ENCODE data around the gene CORO7.
"Not testable (repeated sequence)": the region's sequence is repeated elsewhere in the genome, so short reads cannot be mapped to it uniquely, and the experiment has no call there.

The CORO7 gene

GRCh38 chr16:4399001-4399730, 17.2 kb downstream of the CORO7 start:
- no peak for DNase-seq

- DNase-seq = no peak
These were observed 21.2 kb downstream of the CORO7 start for GRCh38 chr16:4395055-4395726.

- not testable (repeated sequence) for DNase-seq
These were observed 22.5 kb downstream of the CORO7 start for GRCh38 chr16:4393850-4394249.

- no peak for DNase-seq
These were observed 23.2 kb downstream of the CORO7 start for GRCh38 chr16:4393240-4393600.

DNA sequence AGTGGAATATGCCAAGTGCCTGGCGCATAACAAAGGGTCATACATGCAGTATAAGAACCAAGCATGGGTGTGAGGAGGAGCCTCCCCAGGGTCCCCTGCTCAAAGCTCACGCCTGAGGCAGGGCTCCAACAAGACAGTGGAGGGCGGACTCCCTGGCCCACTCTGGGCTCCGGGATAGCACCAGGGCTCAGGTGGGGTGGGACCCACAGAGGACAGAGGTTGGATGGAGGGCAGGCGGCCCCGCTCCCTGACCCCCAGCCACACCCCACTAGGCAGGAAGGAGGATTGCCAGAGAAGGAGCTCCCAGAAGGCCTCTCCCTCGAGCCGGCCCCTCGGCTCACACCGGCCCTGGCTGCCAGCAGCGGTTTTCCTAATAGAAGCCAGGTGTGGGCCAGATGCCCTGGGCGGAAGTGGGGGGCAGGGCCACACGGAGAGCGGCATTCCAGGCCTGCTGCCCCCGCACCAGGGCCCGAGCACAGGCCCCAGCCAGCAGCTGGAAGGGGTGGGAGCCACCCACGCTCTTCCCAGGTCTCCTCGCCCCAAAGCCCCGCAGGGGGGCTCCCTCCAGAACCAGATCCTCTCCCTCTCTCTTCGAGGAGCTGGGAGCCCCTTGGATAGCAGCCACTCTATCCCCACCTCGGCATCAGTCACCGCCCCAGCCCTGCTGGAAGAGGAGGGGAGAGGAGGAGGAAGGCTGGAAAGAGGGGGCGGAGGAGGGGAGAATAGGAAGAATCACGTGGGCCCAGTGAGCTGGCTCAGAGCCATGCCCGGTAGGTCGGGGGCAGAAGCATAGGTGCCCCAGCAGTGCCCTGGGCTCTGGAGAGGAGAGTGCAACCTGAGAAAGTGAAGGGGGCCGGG, 23.8 kb downstream of the CORO7 start:
- DNase-seq = no peak

DNA sequence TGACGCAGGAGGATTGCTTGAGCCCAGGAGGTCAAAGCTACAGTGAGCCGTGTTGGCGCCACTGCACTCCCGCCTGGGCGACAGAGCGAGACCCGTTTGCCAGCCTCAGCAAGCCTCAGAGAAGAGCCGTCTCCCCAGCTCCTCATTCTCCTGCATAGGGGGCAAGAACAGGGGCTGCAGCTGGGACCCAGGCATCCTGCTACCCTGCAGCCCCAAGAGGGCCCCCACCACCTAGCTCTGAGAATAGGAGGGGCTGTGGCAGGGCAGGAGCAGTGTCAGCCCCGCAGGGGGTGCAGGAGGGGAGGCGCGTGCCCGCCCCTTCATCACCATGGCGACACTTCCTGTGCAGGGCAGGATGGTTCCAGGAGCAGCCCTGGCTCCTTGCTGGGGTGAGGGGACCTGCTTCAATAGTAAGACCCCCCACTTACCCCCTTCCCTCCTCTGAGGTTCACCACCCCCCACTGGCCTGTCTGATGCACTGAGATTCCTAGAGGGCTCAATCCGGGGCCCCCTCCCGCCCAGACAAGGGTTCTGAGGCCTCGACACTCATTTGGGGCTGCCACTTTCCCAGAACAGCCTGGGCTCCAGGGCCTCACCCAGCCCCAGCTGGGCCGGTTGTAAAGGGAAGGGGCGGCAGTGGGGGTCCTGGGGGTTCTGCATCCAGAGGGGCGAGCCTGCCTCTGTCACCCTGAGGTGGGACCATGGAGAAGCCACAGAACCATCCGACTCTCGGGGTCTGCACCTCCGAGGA, 24.6 kb downstream of the CORO7 start:
- no peak for DNase-seq

GRCh38 chr16:4390266-4391260, 25.8 kb downstream of the CORO7 start:
- DNase-seq = no peak

DNA sequence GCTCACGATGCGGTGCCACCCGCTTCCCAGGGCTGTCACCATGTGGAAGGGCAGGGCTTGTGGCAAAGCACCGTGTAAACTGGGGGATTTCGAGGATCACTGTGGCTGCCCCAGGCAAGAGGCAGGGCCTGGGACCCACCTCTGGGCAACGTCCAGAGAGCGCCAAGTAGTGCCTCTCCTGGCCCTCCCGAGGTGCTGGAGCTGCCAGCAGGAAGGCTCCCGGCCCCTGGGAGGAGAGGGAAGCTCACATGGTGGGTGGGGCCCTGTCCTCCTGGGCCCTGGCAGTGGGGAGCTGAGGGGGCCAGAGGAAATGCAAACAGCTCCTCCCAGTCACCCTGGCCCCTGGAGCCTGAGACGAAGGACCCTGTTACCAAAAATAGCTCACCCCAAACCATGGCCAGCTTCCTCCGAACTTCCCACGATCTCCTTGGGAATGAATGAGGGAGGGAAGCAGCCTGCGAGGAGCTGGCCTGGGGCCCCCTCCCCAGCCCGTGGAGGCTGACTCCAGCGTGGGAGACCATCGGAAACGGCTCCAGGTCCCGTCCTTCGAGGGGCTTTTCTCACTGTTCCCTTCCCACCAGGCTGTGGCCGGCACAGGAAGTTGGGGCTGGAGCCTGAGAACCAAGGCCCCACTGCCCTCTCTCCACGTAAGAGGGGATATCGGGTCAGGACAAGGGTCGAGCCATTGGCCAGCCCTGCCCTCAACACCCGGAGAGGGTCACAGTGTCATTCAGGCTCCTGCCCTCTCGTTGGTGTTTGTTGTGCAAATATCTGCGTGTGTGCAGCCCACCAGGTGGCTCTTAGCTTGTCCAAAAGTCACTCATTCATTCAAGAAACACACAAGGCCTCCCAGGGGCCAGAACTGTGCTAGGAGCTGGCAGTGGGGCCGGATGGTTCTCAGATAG, 27.1 kb downstream of the CORO7 start:
- no peak for DNase-seq

- no peak for DNase-seq
These were observed 27.9 kb downstream of the CORO7 start for GRCh38 chr16:4388271-4389021.

GRCh38 chr16:4387781-4388180, 28.6 kb downstream of the CORO7 start:
- DNase-seq = no peak

- DNase-seq = no peak
These were observed 29.3 kb downstream of the CORO7 start for GRCh38 chr16:4386951-4387565.

DNA sequence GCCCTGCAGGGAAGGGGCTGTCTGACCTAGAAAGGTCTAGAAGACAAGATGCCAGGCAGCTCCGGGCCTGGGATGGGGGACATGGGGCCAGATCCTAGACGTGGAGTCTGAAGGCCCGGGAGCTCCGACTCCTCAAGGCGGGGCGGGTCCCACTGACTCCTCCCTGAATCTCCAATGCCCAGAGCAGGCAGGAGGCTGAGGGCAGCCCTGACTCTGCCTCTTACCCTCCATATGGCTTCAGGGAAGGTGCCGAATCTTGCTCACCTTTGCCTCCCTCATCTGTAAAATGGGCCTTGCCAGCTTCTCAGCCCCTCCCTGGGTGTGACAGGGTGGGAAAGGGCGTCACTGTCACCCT, 30.0 kb downstream of the CORO7 start:
- no peak for DNase-seq

DNA sequence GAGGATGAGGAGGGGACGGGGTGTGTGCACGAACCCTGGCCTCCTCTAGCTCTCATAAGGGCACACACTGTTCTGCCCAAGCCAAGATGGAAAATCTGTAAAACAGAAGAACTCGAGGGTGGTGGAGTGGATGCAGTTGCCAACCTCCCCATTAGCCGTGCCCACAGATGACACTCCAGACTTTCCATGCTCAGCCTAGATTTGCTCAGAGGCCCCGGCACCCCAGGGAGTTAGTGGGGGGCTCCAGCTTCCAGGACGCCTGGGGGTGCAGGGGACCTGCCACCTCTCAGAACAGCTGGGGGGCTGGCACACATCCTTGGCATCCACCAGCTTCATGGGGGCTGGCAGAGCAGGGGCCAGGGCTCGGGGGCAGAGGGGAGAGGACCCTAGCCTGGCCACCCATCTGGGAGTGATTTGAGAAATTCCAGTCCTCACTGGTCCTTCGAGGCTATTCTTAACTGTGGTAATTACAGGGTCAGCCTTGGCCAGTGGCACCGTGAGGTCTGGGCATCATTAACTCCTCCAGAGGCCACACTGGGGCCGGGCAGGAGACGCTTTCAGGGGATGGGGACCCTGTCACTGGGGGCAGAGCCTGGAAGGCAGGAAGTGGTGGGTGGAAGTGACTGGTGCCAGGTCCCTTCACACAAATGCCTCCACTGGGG, 30.5 kb downstream of the CORO7 start:
- DNase-seq = no peak

GRCh38 chr16:4385066-4385788, 31.2 kb downstream of the CORO7 start:
- no peak for DNase-seq

GRCh38 chr16:4384509-4384942, 31.9 kb downstream of the CORO7 start:
- DNase-seq = no peak

- DNase-seq = no peak
These were observed 32.6 kb downstream of the CORO7 start for GRCh38 chr16:4383591-4384444.

DNA sequence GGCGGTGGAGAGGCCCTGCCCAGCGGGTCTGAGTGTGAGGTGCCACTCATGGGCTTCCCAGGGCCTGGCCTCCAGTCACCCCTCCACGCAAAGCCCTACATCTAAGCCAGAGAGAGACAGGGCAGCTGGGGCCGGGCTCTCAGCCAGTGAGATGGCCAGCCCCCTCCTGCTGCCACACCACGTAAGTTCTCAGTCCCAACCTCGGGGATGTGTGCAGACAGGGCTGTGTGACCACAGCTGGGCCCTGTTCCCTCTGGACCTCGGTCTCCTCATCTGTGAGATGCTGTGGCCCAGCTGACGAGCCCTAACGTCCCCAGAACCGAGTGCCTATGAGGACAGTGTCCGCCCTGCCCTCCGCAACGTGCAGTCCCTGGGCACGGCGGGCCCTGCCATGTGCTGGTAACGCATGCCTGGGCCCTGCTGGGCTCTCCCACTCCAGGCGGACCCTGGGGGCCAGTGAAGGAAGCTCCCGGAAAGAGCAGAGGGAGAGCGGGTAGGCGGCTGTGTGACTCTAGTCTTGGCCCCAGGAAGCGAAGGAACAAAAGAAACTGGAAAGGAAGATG, 33.5 kb downstream of the CORO7 start:
- no peak for DNase-seq
